ENCODE data around the gene CHST8. TPM values are rescaled to one million over a fixed set of nuclear protein-coding genes. Genes with fewer than 3 reads are reported as not detected.
"Not testable (repeated sequence)": the region's sequence is repeated elsewhere in the genome, so short reads cannot be mapped to it uniquely, and the experiment has no call there.

CHST8 gene
- total RNA-seq, 2 donors from 2014 or later = not detected

DNA sequence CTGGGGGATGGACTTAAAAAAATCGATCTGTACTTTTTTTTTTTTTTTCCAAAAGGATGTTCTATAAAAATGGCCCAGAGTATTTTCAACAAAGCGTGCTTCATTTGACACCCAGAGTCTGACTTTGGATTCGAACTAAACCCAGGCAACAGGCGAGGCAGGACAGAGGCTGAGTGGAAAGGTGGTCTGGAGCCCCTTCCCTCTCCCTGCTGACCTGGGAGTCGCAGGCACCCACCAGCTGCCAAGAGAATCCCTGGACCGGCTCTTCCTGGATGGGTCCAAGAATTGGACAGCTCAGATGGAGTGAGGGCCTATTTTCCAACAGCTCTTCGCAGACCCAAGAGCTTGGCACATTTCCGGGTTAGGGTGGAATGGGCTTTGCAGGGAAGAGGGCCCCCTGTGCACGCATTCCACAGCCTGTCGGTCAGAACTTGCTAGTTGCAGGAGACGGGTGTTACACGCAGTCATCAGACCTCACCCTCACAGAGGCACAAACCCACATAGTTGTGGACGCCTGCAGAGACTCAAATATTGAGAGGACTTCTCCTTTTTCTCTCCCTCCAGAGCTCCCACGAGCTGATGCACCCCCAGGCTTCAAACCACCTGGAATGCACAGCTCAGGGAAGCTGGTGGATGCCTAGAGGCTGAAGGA, 190.1 kb downstream of the CHST8 start:
- no peaks in the 10 kb centered on the region for H3K4me1 Mint-ChIP-seq (ENCODE audit: low read depth in 2 of 2)
- H3K27me3 Mint-ChIP-seq = no peaks in the 10 kb centered on the region
- ATAC-seq = no peak
- no peak overlapping the region for H3K27ac Mint-ChIP-seq
- H3K9me3 Mint-ChIP-seq = no peaks in the 10 kb centered on the region
- no peaks in the 10 kb centered on the region for H3K36me3 Mint-ChIP-seq
- no peak overlapping the region for H3K4me3 Mint-ChIP-seq
- no peak for DNase-seq (ENCODE audit: low spot score)

- DNase-seq (ENCODE audit: low spot score) (peak; percentile 31), ATAC-seq (no peak)
- Mint-ChIP-seq H3K36me3 (no peaks in the 10 kb centered on the region), H3K27me3 (no peaks in the 10 kb centered on the region), H3K4me1 (ENCODE audit: low read depth in 2 of 2) (no peaks in the 10 kb centered on the region), H3K9me3 (no peaks in the 10 kb centered on the region), H3K4me3 (no peak overlapping the region), H3K27ac (no peak overlapping the region)
Observed at GRCh38 chr19:33812388-33813330, 190.9 kb downstream of the CHST8 start.

DNA sequence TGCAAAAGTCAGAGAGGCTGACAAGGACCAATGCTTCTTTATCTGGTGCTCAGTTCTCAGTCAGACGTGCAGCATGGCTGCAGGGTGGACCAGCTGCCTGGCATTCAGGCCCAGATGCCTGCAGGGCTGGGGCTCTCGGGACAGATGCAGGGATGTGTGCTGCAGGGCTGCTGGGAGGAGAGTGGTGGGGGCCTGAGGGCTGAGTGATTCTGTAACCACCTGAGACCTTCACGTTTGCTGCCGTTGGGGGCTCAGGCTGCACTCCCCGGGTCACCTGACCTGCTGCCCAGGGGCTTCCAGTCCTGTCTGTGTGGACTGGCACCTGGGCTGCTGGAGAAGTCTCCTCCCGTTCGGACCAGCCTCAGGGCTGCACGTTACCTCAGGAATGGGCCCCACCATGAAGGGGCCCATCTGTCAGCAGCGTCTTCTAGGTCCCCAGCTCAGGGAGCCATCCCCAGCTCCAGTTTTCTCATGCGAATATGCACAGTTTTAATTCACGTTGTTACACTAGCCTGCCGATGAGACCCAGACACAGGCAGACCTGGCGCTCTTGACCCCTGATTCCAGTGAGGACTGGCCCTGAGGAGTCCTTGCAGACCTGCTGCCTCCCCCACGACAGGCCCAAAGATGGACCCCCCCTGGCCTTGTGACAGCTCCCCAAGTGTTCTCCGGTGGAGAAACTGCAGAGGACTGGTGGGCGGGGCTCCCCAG, 191.8 kb downstream of the CHST8 start:
- Mint-ChIP-seq H3K9me3 (no peaks in the 10 kb centered on the region), H3K36me3 (no peaks in the 10 kb centered on the region), H3K4me1 (ENCODE audit: low read depth in 2 of 2) (no peaks in the 10 kb centered on the region), H3K4me3 (no peak overlapping the region), H3K27me3 (no peaks in the 10 kb centered on the region), H3K27ac (no peak overlapping the region)
- ATAC-seq (no peak), DNase-seq (ENCODE audit: low spot score) (peak; percentile 46)

DNA sequence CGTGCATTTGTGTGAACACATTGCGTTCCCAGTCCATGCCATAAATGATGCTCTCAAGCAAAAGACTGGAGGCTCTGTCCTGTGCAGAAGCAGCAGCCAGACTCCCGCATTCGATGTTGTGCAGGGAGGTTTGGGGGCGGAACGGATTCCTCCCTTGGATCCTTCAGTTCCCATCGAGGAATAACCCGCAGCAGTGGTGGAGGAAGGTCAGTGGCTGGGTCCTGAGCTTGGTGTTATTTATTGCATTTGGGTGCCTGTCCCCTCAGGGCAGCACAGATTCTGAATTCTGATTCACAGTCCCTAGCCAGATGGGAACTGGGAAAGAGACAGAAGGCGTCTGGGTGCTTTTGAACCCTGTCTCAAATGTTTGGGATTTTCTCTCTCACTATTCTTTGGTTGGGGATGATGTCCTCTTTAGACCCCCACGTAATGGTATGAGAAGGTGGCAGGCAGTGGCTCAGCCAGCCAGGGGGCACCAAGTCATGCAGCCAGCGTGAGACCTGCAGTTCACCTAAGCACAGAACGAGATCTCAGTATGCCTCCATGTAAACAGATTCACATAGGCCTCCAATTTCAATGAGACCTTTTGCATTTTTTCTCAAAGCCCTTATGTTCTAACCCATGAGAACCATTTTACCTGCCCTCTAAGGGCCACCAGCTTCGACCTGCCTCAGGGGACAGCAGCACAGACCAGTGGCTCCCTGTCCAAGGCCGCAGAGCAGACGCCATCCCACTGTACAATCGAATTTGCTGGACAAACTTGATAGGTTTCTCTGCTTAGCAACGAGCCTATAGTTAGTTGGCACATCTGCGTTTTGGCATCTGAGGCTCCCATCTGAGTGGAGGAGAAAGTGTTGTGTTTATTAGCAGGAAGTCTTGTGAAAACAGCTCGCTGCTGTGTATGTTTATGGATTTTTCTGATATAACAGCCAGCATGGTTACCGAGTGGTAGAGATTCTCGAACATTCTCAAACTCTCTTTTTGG, 192.7 kb downstream of the CHST8 start:
- DNase-seq (ENCODE audit: low spot score) = no peak
- no peak for ATAC-seq
- no peaks in the 10 kb centered on the region for H3K9me3 Mint-ChIP-seq
- H3K36me3 Mint-ChIP-seq = no peaks in the 10 kb centered on the region
- H3K27me3 Mint-ChIP-seq = no peaks in the 10 kb centered on the region
- H3K27ac Mint-ChIP-seq = no peak overlapping the region
- no peak overlapping the region for H3K4me3 Mint-ChIP-seq
- peaks cover 0 to 3% of the 10 kb centered on the region in 2 donors for H3K4me1 Mint-ChIP-seq (ENCODE audit: low read depth in 2 of 2)

DNA sequence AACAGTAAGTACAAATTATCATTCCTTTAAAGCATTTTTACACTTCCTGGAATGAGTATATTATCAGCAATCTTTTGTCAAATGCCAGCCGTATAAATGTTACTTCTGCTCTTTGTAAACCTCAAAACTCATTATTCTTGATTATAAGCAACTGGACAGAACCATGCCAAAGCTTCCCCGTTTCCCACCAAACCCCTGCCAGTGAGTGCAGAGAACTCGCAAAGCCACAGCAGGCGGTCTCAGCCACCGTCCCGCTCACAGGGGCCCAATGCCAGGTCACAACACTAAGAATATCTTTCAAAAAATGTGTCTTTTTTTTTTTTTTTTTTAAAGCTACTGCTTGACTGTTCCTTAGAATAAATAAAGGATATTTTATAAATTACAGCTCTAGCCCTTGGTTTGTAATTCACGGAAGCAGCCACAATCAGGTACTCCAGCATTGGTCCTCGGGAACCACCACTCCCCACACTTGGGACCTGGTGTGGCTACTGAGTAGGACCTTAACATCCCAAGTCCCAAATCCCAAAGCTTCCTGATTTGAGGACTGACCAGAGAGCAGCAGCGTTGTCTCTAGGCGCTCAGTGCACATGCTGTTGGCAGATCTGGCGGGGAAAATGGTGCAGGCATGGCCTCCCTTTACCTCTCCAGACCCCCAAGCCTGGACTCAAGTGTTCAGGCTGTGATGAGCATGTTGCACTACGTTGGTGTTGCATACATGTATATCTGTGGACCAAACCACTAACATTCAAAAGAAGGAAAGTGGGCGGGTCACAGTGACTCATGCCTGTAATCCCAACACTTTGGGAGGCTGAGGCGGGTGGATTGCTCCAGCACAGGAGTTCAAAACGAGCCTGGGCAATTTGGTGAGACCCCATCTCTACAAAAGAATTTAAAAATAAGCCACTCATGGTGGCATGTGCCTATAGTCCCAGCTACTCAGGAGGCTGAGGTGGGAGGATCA, 193.9 kb downstream of the CHST8 start:
- Mint-ChIP-seq H3K4me1 (ENCODE audit: low read depth in 2 of 2) (peaks cover 0 to 4% of the 10 kb centered on the region in 2 donors), H3K27ac (no peak overlapping the region), H3K27me3 (no peaks in the 10 kb centered on the region), H3K4me3 (no peak overlapping the region), H3K9me3 (no peaks in the 10 kb centered on the region), H3K36me3 (no peaks in the 10 kb centered on the region)
- no peak for DNase-seq (ENCODE audit: low spot score)
- ATAC-seq = no peak

DNA sequence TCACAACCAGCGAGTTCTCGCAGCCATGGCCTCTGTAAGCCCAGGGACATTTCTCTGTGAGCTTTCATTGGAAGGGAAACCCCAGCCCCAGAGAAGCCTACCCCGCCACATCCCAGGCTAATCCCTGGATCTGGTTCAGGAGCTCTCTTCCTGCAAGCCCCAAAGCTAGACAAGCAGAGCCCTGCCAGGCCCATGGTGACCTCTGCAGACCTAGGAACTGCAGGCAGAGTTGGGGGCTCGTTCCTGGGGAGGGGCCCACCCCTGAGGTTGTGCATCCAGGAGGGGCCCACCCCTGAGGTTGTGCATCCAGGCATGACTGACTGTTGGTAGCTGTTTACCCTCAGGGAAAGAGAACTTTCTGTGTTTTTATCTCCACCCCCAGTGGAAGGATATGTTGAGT, 196.7 kb downstream of the CHST8 start:
- DNase-seq (ENCODE audit: low spot score) (no peak), ATAC-seq (no peak)
- no peak overlapping the region for H3K4me3 Mint-ChIP-seq
- peaks cover 0 to 5% of the 10 kb centered on the region in 2 donors for H3K27me3 Mint-ChIP-seq
- no peak overlapping the region for H3K27ac Mint-ChIP-seq
- no peaks in the 10 kb centered on the region for H3K36me3 Mint-ChIP-seq
- H3K9me3 Mint-ChIP-seq = no peaks in the 10 kb centered on the region
- peaks cover 0 to 4% of the 10 kb centered on the region in 2 donors for H3K4me1 Mint-ChIP-seq (ENCODE audit: low read depth in 2 of 2)

DNA sequence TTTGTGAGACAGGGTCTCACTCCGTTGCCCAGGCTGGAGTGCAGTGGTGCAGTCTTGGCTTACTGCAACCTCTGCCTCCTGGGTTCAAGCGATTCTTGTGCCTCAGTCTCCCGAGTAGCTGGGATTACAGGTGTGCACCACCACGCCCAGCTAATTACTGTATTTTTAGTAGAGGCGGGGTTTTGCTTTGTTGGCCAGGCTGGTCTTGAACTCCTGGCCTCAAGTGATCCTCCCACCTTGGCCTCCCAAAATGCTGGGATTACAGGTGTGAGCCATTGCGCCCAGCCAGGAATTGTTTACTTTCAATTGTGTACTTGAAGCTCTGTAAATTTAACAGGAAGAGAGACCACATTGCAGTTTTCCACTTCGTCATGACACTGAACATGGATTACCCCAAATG, 197.3 kb downstream of the CHST8 start:
- H3K4me3 Mint-ChIP-seq = peak overlapping the region; percentile 64
- not testable (repeated sequence) for H3K27me3 Mint-ChIP-seq; H3K27ac Mint-ChIP-seq; H3K36me3 Mint-ChIP-seq; DNase-seq (ENCODE audit: low spot score); H3K9me3 Mint-ChIP-seq; ATAC-seq; H3K4me1 Mint-ChIP-seq (ENCODE audit: low read depth in 2 of 2)

DNA sequence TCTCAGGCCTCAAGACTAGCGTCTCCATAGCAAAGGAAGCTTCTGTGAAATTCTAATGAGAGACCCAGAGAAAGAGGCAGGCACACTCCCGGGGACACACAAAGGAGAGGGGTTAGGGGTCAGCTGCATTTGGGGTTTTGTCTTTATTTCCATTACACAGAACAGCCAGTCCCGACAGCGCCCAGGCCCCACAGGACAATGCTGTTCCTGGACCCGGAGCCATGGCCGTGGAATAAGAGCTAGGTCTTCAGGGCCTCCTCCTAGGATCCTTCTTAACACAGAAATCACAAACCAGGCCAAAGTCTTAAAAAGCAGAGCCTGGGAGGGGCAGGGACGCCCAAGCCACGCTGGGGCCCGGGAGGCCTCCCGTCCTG, 197.7 kb downstream of the CHST8 start:
- H3K4me3 Mint-ChIP-seq = peak overlapping the region; percentile 64
- H3K27ac Mint-ChIP-seq = no peak overlapping the region
- ATAC-seq = no peak
- peaks cover 0 to 5% of the 10 kb centered on the region in 2 donors for H3K27me3 Mint-ChIP-seq
- no peaks in the 10 kb centered on the region for H3K9me3 Mint-ChIP-seq
- DNase-seq (ENCODE audit: low spot score) = no peak
- H3K36me3 Mint-ChIP-seq = no peaks in the 10 kb centered on the region
- peaks cover 0 to 4% of the 10 kb centered on the region in 2 donors for H3K4me1 Mint-ChIP-seq (ENCODE audit: low read depth in 2 of 2)

- Mint-ChIP-seq H3K36me3 (no peaks in the 10 kb centered on the region), H3K27ac (no peak overlapping the region), H3K27me3 (peaks cover 0 to 5% of the 10 kb centered on the region in 2 donors), H3K9me3 (no peaks in the 10 kb centered on the region), H3K4me3 (peak overlapping the region; percentile 73), H3K4me1 (ENCODE audit: low read depth in 2 of 2) (peaks cover 0 to 4% of the 10 kb centered on the region in 2 donors)
- peak; percentile 86 to 88 for ATAC-seq
- peak; percentile 74 for DNase-seq (ENCODE audit: low spot score)
Observed at GRCh38 chr19:33819880-33820781, 198.4 kb downstream of the CHST8 start.

DNA sequence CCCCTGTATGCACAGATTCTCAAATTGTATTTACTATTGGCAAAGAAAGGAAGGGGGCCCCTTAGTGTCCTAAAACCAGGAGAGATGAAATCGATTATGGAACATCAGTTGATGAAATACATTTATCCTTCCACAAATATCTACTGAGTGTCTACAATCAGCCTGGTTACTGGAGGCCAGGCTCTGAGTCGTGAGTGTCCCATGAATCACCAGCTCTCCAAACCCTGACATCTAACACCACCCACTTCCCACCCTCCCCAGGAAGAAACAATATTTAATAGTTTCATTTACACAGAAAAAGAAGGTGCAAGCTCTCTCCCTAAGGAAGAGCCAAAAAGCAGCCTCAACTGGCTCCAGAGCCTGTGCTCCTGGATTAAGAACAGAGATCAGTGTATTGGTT, 200.1 kb downstream of the CHST8 start:
- no peak overlapping the region for H3K27ac Mint-ChIP-seq
- no peaks in the 10 kb centered on the region for H3K9me3 Mint-ChIP-seq
- no peak overlapping the region for H3K4me3 Mint-ChIP-seq
- DNase-seq (ENCODE audit: low spot score) = no peak
- H3K36me3 Mint-ChIP-seq = no peaks in the 10 kb centered on the region
- peaks cover 0 to 4% of the 10 kb centered on the region in 2 donors for H3K4me1 Mint-ChIP-seq (ENCODE audit: low read depth in 2 of 2)
- no peak for ATAC-seq
- H3K27me3 Mint-ChIP-seq = peaks cover 0 to 10% of the 10 kb centered on the region in 2 donors

All from natural killer cell treated with Interleukin-12 subunit alpha and Interleukin-12 subunit beta and Interleukin-15 and Interleukin-18, amount 100 ng/mL, for 72 hours (primary cell).